Esophagus muscularis mucosa (tissue), 4 donors: Measurements from ENCODE around the gene EXOSC7. TPM values are rescaled to one million over a fixed set of nuclear protein-coding genes. Genes with fewer than 3 reads are reported as not detected.
A peak's percentile ranks its signal among the peaks of the same experiment; 100 is the strongest.

Experiments used
- DNase-seq: peaks from one replicate; pipeline ENCODE4 v3.0.0-alpha.2; 2017; ENCODE audit errors: extremely low spot score
- H3K27ac ChIP-seq, 4 donors: fragments of 200-600 bp; sonication (generic); replicated peaks in 1 of 4; 1 replicate in 3 of 4; 2 replicates in 1 of 4; pipeline ENCODE4 v1.5.1; 2016 to 2019; ENCODE audit warnings: mild to moderate bottlenecking in 1 of 4
- H3K27me3 ChIP-seq, 4 donors: fragments of 200-600 bp; sonication (generic); one replicate each; pipeline versions ENCODE4 v1.5.1 to v1.6.0; 2016 to 2019
- H3K36me3 ChIP-seq, 4 donors: fragments of 200-600 bp; sonication (generic); one replicate each; pipeline ENCODE4 v1.5.1; 2016 to 2019
- H3K4me1 ChIP-seq, 4 donors: fragments of 200-600 bp; sonication (generic); one replicate each; pipeline ENCODE4 v1.5.1; 2016 to 2019
- H3K4me3 ChIP-seq, 4 donors: fragments of 200-600 bp; sonication (generic); 1 replicate in 2 of 4; 2 replicates in 2 of 4; pipeline ENCODE4 v1.5.1; 2016 to 2019; ENCODE audit warnings: mild to moderate bottlenecking in 4 of 4, moderate library complexity in 1 of 4
- H3K9me3 ChIP-seq, 4 donors: fragments of 200-600 bp; sonication (generic); 1 replicate in 3 of 4; 2 replicates in 1 of 4; pipeline ENCODE4 v1.5.1; 2016 to 2019
- CTCF ChIP-seq, 3 experiments: fragments of 200-600 bp in 2 of 3; fragments of 450-650 bp in 1 of 3; sonication (generic) in 2 of 3; IDR thresholded peaks; one replicate each; pipeline ENCODE4 v1.5.1; 2017 to 2019; ENCODE audit warnings: antibody characterized with exemption in 3 of 3, mild to moderate bottlenecking in 2 of 3, moderate library complexity in 1 of 3
- EP300 ChIP-seq: sonication (generic); formaldehyde crosslinking; IDR thresholded peaks from one replicate; pipeline ENCODE4 v1.6.1; 2017; ENCODE audit warnings: antibody characterized with exemption
- POLR2A ChIP-seq: fragments of 450-650 bp; IDR thresholded peaks from one replicate; pipeline ENCODE4 v1.6.1; 2017; ENCODE audit warnings: antibody characterized with exemption, moderate library complexity, mild to moderate bottlenecking, low read depth
- POLR2AphosphoS5 ChIP-seq, 2 donors: sonication (generic); formaldehyde crosslinking; IDR thresholded peaks; one replicate each; pipeline ENCODE4 v1.6.1; 2017; ENCODE audit warnings: antibody characterized with exemption in 2 of 2
- WGBS: methylation state at CpG from one replicate; pipeline ENCODE4 v1.1.5; 2018; 5-methylcytosine and 5-hydroxymethylcytosine counted together
- intact Hi-C: fragments of 100-400 bp; cut with DNase I; formaldehyde crosslinking; loops from one replicate; pipeline ENCODE4 v1.15.1; 2023
- total RNA-seq, 4 donors: library from RNA; depleted of rRNA; stranded (reverse); fragments of >200 nt; gene quantifications; one replicate each; pipeline versions ENCODE4 v1.1.0 to v1.2.1, GENCODE V29; 2016

EXOSC7 gene
- total RNA-seq, 4 donors from 2014 or later = 20.8 to 35.1 (median 29.2) TPM

- 100% methylated on average over 2 of the region's 2 CpGs for WGBS
- Histone ChIP-seq H3K4me1 (peaks cover 40 to 70% (median 66%) of the 10 kb centered on the region in 4 donors), H3K36me3 (peaks cover 0 to 36% (median 14%) of the 10 kb centered on the region in 4 donors), H3K9me3 (no peaks in the 10 kb centered on the region), H3K4me3 (no peak overlapping the region), H3K27ac (no peak overlapping the region), H3K27me3 (no peaks in the 10 kb centered on the region)
- TF ChIP-seq POLR2A (no peak), EP300 (no peak), POLR2AphosphoS5 (IDR thresholded peaks at IDR 0.05) (no peak), CTCF (IDR thresholded peaks at IDR 0.05) (no peak)
- intact Hi-C loops = no loop called here
- DNase-seq = no peak
These were observed 56.1 kb downstream of the EXOSC7 start for GRCh38 chr3:45032113-45032512.

GRCh38 chr3:45033791-45034190, 57.7 kb downstream of the EXOSC7 start:
- Histone ChIP-seq H3K27ac (peak overlapping the region; percentile 66 to 80 (median 75)), H3K27me3 (no peaks in the 10 kb centered on the region), H3K4me1 (peaks cover 40 to 59% (median 55%) of the 10 kb centered on the region in 4 donors), H3K36me3 (peaks cover 0 to 36% (median 14%) of the 10 kb centered on the region in 4 donors), H3K9me3 (no peaks in the 10 kb centered on the region), H3K4me3 (no peak overlapping the region)
- WGBS = 57% methylated on average over 5 of the region's 6 CpGs
- TF ChIP-seq EP300 = no peak
- no peak for TF ChIP-seq POLR2AphosphoS5 (IDR thresholded peaks at IDR 0.05)
- TF ChIP-seq POLR2A = peak; percentile 9
- no peak for DNase-seq
- intact Hi-C loops = no loop called here

DNA sequence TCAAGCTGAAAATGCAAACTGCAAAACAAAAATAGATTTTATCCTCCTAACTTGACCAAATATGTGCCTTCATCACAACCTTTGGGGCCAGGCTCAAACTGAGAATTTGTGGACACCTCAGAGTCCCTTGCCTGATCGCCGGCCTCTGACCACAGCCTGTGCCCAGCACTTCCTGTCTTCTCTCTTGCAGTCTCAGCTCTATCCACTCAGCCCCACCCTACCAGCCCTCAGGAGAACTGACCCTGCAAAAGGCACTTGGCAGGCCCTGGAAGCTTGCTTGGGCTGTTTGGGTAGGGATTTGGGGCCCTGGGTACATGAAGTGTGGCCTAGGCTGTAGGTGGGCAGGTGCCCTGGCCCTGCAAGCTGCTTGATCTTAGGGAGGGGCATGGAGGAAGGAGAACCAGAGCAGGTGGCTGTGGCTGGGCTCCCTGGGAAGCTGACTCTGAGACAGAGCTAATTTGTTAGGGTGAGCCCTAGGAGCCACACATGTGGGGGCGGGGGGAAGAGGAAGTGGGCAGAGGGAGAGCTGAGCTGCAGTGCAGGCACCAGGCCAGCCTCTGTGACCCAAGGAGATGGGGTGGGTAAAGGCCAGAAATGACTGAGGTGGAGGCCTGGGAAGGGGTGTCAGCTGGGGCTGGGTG, 58.7 kb downstream of the EXOSC7 start:
- no peak for TF ChIP-seq CTCF (IDR thresholded peaks at IDR 0.05)
- peak in 1 of 2 donors; percentile 25 for TF ChIP-seq POLR2AphosphoS5 (IDR thresholded peaks at IDR 0.05)
- TF ChIP-seq POLR2A = no peak
- intact Hi-C loops = loop anchor here (5.0 kb wide), 2 partner anchors 463 to 633 kb away; no protein-coding TSS in a partner anchor
- peaks cover 0 to 36% (median 14%) of the 10 kb centered on the region in 4 donors for H3K36me3 ChIP-seq
- H3K27ac ChIP-seq = peak overlapping the region; percentile 66 to 80 (median 75)
- 47% methylated on average over 2 of the region's 3 CpGs for WGBS
- DNase-seq = no peak
- no peaks in the 10 kb centered on the region for H3K27me3 ChIP-seq
- H3K4me1 ChIP-seq = peaks cover 38 to 50% (median 45%) of the 10 kb centered on the region in 4 donors
- no peak overlapping the region for H3K4me3 ChIP-seq
- no peaks in the 10 kb centered on the region for H3K9me3 ChIP-seq

DNA sequence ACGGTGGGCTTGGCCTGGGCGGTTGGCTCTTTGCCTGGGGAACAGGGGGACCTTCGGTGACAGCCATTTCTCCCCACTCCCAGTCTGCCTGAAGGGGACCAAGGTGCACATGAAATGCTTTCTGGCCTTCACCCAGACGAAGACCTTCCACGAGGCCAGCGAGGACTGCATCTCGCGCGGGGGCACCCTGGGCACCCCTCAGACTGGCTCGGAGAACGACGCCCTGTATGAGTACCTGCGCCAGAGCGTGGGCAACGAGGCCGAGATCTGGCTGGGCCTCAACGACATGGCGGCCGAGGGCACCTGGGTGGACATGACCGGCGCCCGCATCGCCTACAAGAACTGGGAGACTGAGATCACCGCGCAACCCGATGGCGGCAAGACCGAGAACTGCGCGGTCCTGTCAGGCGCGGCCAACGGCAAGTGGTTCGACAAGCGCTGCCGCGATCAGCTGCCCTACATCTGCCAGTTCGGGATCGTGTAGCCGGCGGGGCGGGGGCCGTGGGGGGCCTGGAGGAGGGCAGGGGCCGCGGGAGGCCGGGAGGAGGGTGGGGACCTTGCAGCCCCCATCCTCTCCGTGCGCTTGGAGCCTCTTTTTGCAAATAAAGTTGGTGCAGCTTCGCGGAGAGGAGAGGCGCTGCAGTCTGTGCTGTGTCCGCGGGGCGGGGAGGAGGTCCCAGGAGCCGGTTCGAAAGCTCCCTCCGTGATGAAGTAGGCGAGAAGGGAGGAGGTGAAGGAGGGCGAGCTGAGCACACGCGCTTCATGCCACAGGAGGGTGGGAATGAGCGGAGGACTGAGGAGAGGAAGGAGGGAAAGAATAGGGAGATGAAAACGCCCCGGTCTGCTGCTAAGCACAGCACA, 59.6 kb downstream of the EXOSC7 start:
- Histone ChIP-seq H3K4me3 (peak overlapping the region; percentile 45 to 58 (median 48)), H3K27me3 (no peaks in the 10 kb centered on the region), H3K27ac (peak overlapping the region; percentile 66 to 80 (median 75)), H3K9me3 (no peaks in the 10 kb centered on the region), H3K4me1 (peaks cover 36 to 45% (median 40%) of the 10 kb centered on the region in 4 donors), H3K36me3 (peaks cover 0 to 36% (median 13%) of the 10 kb centered on the region in 4 donors)
- 36% methylated on average over 44 of the region's 64 CpGs for WGBS
- TF ChIP-seq EP300 (no peak), CTCF (IDR thresholded peaks at IDR 0.05) (peak in 1 of 3 experiments; percentile 32), POLR2AphosphoS5 (IDR thresholded peaks at IDR 0.05) (peak in 1 of 2 donors; percentile 43)
- DNase-seq = no peak
- intact Hi-C loops = loop anchor here (5.0 kb wide), 2 partner anchors 462 to 632 kb away; no protein-coding TSS in a partner anchor
